Endothelial cell of umbilical vein (primary cell): Measurements from ENCODE around the gene KRT6A.

Experiments used
- EZH2 ChIP-seq: IDR thresholded peaks from 2 replicates; pipeline ENCODE4 v1.6.1; 2012; ENCODE audit warnings: borderline replicate concordance, low read depth, mild to moderate bottlenecking, moderate library complexity, low read length, inconsistent platforms; ENCODE audit not compliant: severe bottlenecking
- FOS ChIP-seq: IDR thresholded peaks from 2 replicates; pipeline ENCODE4 v1.6.1; 2011; ENCODE audit warnings: mild to moderate bottlenecking, low read length, moderate library complexity, borderline replicate concordance; ENCODE audit not compliant: insufficient read depth
- POLR2A ChIP-seq: IDR thresholded peaks from 2 replicates; pipeline ENCODE4 v1.6.1; 2012; ENCODE audit warnings: low read depth, mild to moderate bottlenecking, control low read depth, low read length
- POLR2AphosphoS5 ChIP-seq: IDR thresholded peaks from 2 replicates; pipeline ENCODE4 v1.6.1; 2012; ENCODE audit warnings: low read depth, mild to moderate bottlenecking, control low read depth, low read length, moderate library complexity; ENCODE audit not compliant: insufficient read depth
- TF ChIP-seq, protein P1 (sequence below), 2 donors: IDR thresholded peaks; 1 replicate in 1 of 2; 2 replicates in 1 of 2; pipeline ENCODE4 v1.5.1; 2011; ENCODE audit warnings: low read length in 2 of 2, mild to moderate bottlenecking in 2 of 2, moderate library complexity in 2 of 2, control low read depth in 1 of 2, inconsistent platforms in 1 of 2, low read depth in 1 of 2; ENCODE audit not compliant: insufficient read depth in 1 of 2; ENCODE audit errors: extremely low read depth in 1 of 2

DNA sequence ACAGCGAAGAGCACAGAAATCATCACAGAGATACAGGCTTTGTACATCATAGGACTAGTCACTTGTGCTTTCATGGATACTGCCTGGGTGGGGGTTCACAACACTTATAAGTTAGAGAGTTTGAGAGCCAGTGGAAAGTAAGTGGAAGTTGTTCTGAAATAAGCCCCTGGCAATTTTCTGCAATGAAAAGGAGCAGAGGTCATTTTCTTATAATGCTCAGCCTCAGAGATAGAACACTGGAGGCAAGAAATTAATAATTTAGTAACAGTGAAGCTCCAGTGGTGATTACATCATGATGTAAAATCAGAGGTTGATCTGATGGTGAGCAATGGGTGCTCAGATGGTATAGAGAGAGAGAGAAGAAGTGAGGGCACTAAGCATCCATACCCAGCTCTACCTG lies 5.8 kb downstream of the KRT6A start:
- TF ChIP-seq, protein P1, sequence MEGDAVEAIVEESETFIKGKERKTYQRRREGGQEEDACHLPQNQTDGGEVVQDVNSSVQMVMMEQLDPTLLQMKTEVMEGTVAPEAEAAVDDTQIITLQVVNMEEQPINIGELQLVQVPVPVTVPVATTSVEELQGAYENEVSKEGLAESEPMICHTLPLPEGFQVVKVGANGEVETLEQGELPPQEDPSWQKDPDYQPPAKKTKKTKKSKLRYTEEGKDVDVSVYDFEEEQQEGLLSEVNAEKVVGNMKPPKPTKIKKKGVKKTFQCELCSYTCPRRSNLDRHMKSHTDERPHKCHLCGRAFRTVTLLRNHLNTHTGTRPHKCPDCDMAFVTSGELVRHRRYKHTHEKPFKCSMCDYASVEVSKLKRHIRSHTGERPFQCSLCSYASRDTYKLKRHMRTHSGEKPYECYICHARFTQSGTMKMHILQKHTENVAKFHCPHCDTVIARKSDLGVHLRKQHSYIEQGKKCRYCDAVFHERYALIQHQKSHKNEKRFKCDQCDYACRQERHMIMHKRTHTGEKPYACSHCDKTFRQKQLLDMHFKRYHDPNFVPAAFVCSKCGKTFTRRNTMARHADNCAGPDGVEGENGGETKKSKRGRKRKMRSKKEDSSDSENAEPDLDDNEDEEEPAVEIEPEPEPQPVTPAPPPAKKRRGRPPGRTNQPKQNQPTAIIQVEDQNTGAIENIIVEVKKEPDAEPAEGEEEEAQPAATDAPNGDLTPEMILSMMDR (IDR thresholded peaks at IDR 0.05; ENCODE audit: extremely low read depth in 1 of 2, insufficient read depth in 1 of 2, low read depth in 1 of 2, low read length in 2 of 2), result no peak
- no peak for TF ChIP-seq POLR2A
- no peak for TF ChIP-seq POLR2AphosphoS5
- no peak for TF ChIP-seq FOS
- no peak for TF ChIP-seq EZH2
